ENCODE data around the gene FRAS1.

The FRAS1 gene

GRCh38 chr4:78310740-78311115 is 253.6 kb downstream of the FRAS1 start:
- Mint-ChIP-seq H3K9me3 (peaks cover 22% of the 10 kb centered on the region), H3K36me3 (ENCODE audit: low read depth) (peaks cover 54% of the 10 kb centered on the region), H3K4me3 (no peak overlapping the region), H3K27me3 (ENCODE audit: low read depth, poor library complexity) (peaks cover 6% of the 10 kb centered on the region), H3K4me1 (peaks cover 49% of the 10 kb centered on the region), H3K27ac (no peak overlapping the region)
- no peak for TF ChIP-seq CTCF (IDR thresholded peaks at IDR 0.05)
- no peak for DNase-seq

- H3K9me3 Mint-ChIP-seq = peaks cover 19% of the 10 kb centered on the region
- peaks cover 56% of the 10 kb centered on the region for H3K36me3 Mint-ChIP-seq (ENCODE audit: low read depth)
- peaks cover 49% of the 10 kb centered on the region for H3K4me1 Mint-ChIP-seq
- no peak for TF ChIP-seq CTCF (IDR thresholded peaks at IDR 0.05)
- H3K4me3 Mint-ChIP-seq = no peak overlapping the region
- H3K27ac Mint-ChIP-seq = peak overlapping the region; percentile 1
- no peak for DNase-seq
- H3K27me3 Mint-ChIP-seq (ENCODE audit: low read depth, poor library complexity) = peaks cover 7% of the 10 kb centered on the region
These were observed 254.2 kb downstream of the FRAS1 start for GRCh38 chr4:78311306-78311705.

- no peak for DNase-seq
- Mint-ChIP-seq H3K4me3 (no peak overlapping the region), H3K36me3 (ENCODE audit: low read depth) (peaks cover 49% of the 10 kb centered on the region), H3K9me3 (peaks cover 2% of the 10 kb centered on the region), H3K27ac (no peak overlapping the region), H3K27me3 (ENCODE audit: low read depth, poor library complexity) (peaks cover 5% of the 10 kb centered on the region), H3K4me1 (peaks cover 36% of the 10 kb centered on the region)
- TF ChIP-seq CTCF (IDR thresholded peaks at IDR 0.05) = no peak
These were observed 256.0 kb downstream of the FRAS1 start for GRCh38 chr4:78312989-78313753.

GRCh38 chr4:78313754-78314120 is 256.6 kb downstream of the FRAS1 start:
- H3K27ac Mint-ChIP-seq = no peak overlapping the region
- peaks cover 47% of the 10 kb centered on the region for H3K36me3 Mint-ChIP-seq (ENCODE audit: low read depth)
- DNase-seq = no peak
- H3K27me3 Mint-ChIP-seq (ENCODE audit: low read depth, poor library complexity) = peaks cover 3% of the 10 kb centered on the region
- no peaks in the 10 kb centered on the region for H3K9me3 Mint-ChIP-seq
- no peak overlapping the region for H3K4me3 Mint-ChIP-seq
- peaks cover 34% of the 10 kb centered on the region for H3K4me1 Mint-ChIP-seq
- TF ChIP-seq CTCF (IDR thresholded peaks at IDR 0.05) = no peak

GRCh38 chr4:78318126-78318525 is 261.0 kb downstream of the FRAS1 start:
- TF ChIP-seq CTCF (IDR thresholded peaks at IDR 0.05) = no peak
- Mint-ChIP-seq H3K36me3 (ENCODE audit: low read depth) (peaks cover 44% of the 10 kb centered on the region), H3K27ac (no peak overlapping the region), H3K27me3 (ENCODE audit: low read depth, poor library complexity) (peaks cover 3% of the 10 kb centered on the region), H3K4me3 (no peak overlapping the region), H3K9me3 (no peaks in the 10 kb centered on the region), H3K4me1 (peaks cover 6% of the 10 kb centered on the region)
- DNase-seq = no peak

- H3K4me3 Mint-ChIP-seq = no peak overlapping the region
- no peaks in the 10 kb centered on the region for H3K4me1 Mint-ChIP-seq
- no peak for TF ChIP-seq CTCF (IDR thresholded peaks at IDR 0.05)
- H3K36me3 Mint-ChIP-seq (ENCODE audit: low read depth) = peaks cover 31% of the 10 kb centered on the region
- H3K27me3 Mint-ChIP-seq (ENCODE audit: low read depth, poor library complexity) = peaks cover 3% of the 10 kb centered on the region
- H3K9me3 Mint-ChIP-seq = no peaks in the 10 kb centered on the region
- H3K27ac Mint-ChIP-seq = no peak overlapping the region
- DNase-seq = no peak
These were observed 263.3 kb downstream of the FRAS1 start for GRCh38 chr4:78320349-78320935.
